Thyroid gland (tissue), 4 donors: Measurements from ENCODE around the gene TEN1. TPM values are rescaled to one million over a fixed set of nuclear protein-coding genes. Genes with fewer than 3 reads are reported as not detected.

Experiments used
- DNase-seq, 2 donors: peaks; one replicate each; pipeline ENCODE4 v3.0.0-alpha.2; 2019
- H3K27ac ChIP-seq, 3 donors: fragments of 200-600 bp; sonication (generic); 1 replicate in 2 of 3; 2 replicates in 1 of 3; pipeline ENCODE4 v1.5.1; 2016 to 2019; ENCODE audit warnings: mild to moderate bottlenecking in 1 of 3, moderate library complexity in 1 of 3
- H3K27me3 ChIP-seq: fragments of 200-600 bp; sonication (generic); one replicate; pipeline ENCODE4 v1.5.1; 2019
- H3K36me3 ChIP-seq, 2 donors: fragments of 200-600 bp; sonication (generic); one replicate each; pipeline ENCODE4 v1.5.1; 2016 to 2019
- H3K4me1 ChIP-seq, 2 donors: fragments of 200-600 bp; sonication (generic); one replicate each; pipeline ENCODE4 v1.5.1; 2017 to 2019
- H3K4me3 ChIP-seq, 3 donors: fragments of 200-600 bp; sonication (generic); replicated peaks in 1 of 3; 1 replicate in 2 of 3; 2 replicates in 1 of 3; pipeline ENCODE4 v1.5.1; 2016; ENCODE audit warnings: mild to moderate bottlenecking in 1 of 3
- H3K9me3 ChIP-seq: fragments of 200-600 bp; sonication (generic); one replicate; pipeline ENCODE4 v1.5.1; 2017
- CTCF ChIP-seq, 6 experiments: fragments of 200-600 bp in 3 of 6; fragments of 450-650 bp in 3 of 6; sonication (generic) in 3 of 6; IDR thresholded peaks; one replicate each; pipeline ENCODE4 v1.5.1; 2016 to 2019; ENCODE audit warnings: antibody characterized with exemption in 6 of 6, mild to moderate bottlenecking in 2 of 6, inconsistent platforms in 1 of 6, moderate library complexity in 1 of 6
- POLR2A ChIP-seq, 2 donors: fragments of 450-650 bp; IDR thresholded peaks; one replicate each; pipeline ENCODE4 v1.6.1; 2017; ENCODE audit warnings: antibody characterized with exemption in 2 of 2, mild to moderate bottlenecking in 2 of 2, moderate library complexity in 1 of 2
- WGBS, 2 donors: methylation state at CpG; one replicate each; pipeline ENCODE4 v1.1.5; 2017; 5-methylcytosine and 5-hydroxymethylcytosine counted together
- intact Hi-C: fragments of 100-400 bp; cut with DNase I; formaldehyde crosslinking; loops from one replicate; pipeline ENCODE4 v1.15.1; 2023
- total RNA-seq, 4 donors: library from RNA; depleted of rRNA; stranded (reverse); fragments of >200 nt; gene quantifications; one replicate each; pipeline ENCODE4 v1.2.3, GENCODE V29; 2016

TEN1 gene
- total RNA-seq, 4 donors from 2014 or later, result 9.5 to 24.2 (median 15.3) TPM

- TF ChIP-seq POLR2A (IDR thresholded peaks at IDR 0.05), result no peak
- TF ChIP-seq CTCF (IDR thresholded peaks at IDR 0.05), result no peak
Measured at GRCh38 chr17:75976175-75976848, 2.7 kb upstream of the TEN1 start.

GRCh38 chr17:75979705-75980187 lies 706 bp downstream of the TEN1 start:
- Histone ChIP-seq H3K27me3 (no peaks in the 10 kb centered on the region), H3K36me3 (no peaks in the 10 kb centered on the region), H3K4me1 (peaks cover 26 to 32% of the 10 kb centered on the region in 2 donors), H3K9me3 (no peaks in the 10 kb centered on the region), H3K27ac (peak overlapping the region; percentile 93 to 99 (median 99)), H3K4me3 (peak overlapping the region; percentile 78 to 81 (median 80))
- WGBS, 2 donors, result 2 to 5% methylated on average over 17 to 19 of the region's 19 CpGs
- intact Hi-C loops, result loop anchor here (5.0 kb wide), 1 partner anchor 37 kb away; the partner anchor contains the start of gene FBF1
- peak in 1 of 6 experiments; percentile 10 for TF ChIP-seq CTCF (IDR thresholded peaks at IDR 0.05)
- no peak for TF ChIP-seq POLR2A (IDR thresholded peaks at IDR 0.05)
- no peak for DNase-seq

More at GRCh38 chr17:75976175-75976848, 2.7 kb upstream of the TEN1 start:
- 61 to 62% methylated on average over 9 of the region's 9 CpGs for WGBS, 2 donors
- intact Hi-C loops, result no loop called here
- Histone ChIP-seq H3K27me3 (no peaks in the 10 kb centered on the region), H3K9me3 (no peaks in the 10 kb centered on the region), H3K27ac (no peak overlapping the region), H3K36me3 (no peaks in the 10 kb centered on the region), H3K4me3 (no peak overlapping the region), H3K4me1 (peaks cover 33% of the 10 kb centered on the region in 2 donors)
- no peak for DNase-seq

GRCh38 chr17:75980188-75981018 lies 1.4 kb downstream of the TEN1 start:
- H3K27ac ChIP-seq, result peak overlapping the region; percentile 93 to 99 (median 99)
- H3K36me3 ChIP-seq, result no peaks in the 10 kb centered on the region
- peak overlapping the region; percentile 78 to 81 (median 80) for H3K4me3 ChIP-seq
- no peaks in the 10 kb centered on the region for H3K9me3 ChIP-seq
- WGBS, 2 donors, result 90 to 91% methylated on average over 18 of the region's 18 CpGs
- DNase-seq, result peak in 1 of 2 donors; percentile 32
- H3K27me3 ChIP-seq, result no peaks in the 10 kb centered on the region
- intact Hi-C loops, result loop anchor here (5.0 kb wide), 1 partner anchor 38 kb away; the partner anchor contains the start of gene FBF1
- peaks cover 26 to 32% of the 10 kb centered on the region in 2 donors for H3K4me1 ChIP-seq
- TF ChIP-seq CTCF (IDR thresholded peaks at IDR 0.05), result no peak
- TF ChIP-seq POLR2A (IDR thresholded peaks at IDR 0.05), result no peak

- peaks cover 26 to 27% of the 10 kb centered on the region in 2 donors for H3K4me1 ChIP-seq
- intact Hi-C loops, result loop anchor here (5.0 kb wide), 1 partner anchor 39 kb away; the partner anchor contains the start of gene FBF1
- TF ChIP-seq POLR2A (IDR thresholded peaks at IDR 0.05) (no peak), CTCF (IDR thresholded peaks at IDR 0.05) (no peak)
- DNase-seq, result no peak
- H3K27ac ChIP-seq, result peak overlapping the region in 1 of 3 donors; percentile 31
- H3K9me3 ChIP-seq, result no peaks in the 10 kb centered on the region
- no peaks in the 10 kb centered on the region for H3K36me3 ChIP-seq
- H3K4me3 ChIP-seq, result no peak overlapping the region
- 88 to 91% methylated on average over 7 of the region's 7 CpGs for WGBS, 2 donors
- no peaks in the 10 kb centered on the region for H3K27me3 ChIP-seq
Measured at GRCh38 chr17:75981019-75981615, 2.1 kb downstream of the TEN1 start.
